NCI-H345 treated with DMSO at 0.1 percent for 48 hours (cell line): ENCODE data around the gene CLIC6.
"Not testable (repeated sequence)": the region's sequence is repeated elsewhere in the genome, so short reads cannot be mapped to it uniquely, and the experiment has no call there.

Experiments
- DNase-seq: peaks from one replicate; lab custom pipeline; 2025; ENCODE audit not compliant: unreplicated experiment; lab: John Stamatoyannopoulos, UW

CLIC6 gene

GRCh38 chr21:34651642-34652041 lies 17.2 kb upstream of the CLIC6 start:
- no peak for DNase-seq

GRCh38 chr21:34653522-34653921 lies 15.3 kb upstream of the CLIC6 start:
- no peak for DNase-seq

GRCh38 chr21:34661848-34662247 lies 6.9 kb upstream of the CLIC6 start:
- no peak for DNase-seq

- no peak for DNase-seq
These were observed 1.0 kb upstream of the CLIC6 start for GRCh38 chr21:34667761-34668160.

- DNase-seq: no peak
These were observed 520 bp downstream of the CLIC6 start for GRCh38 chr21:34669149-34669879.

- not testable (repeated sequence) for DNase-seq
These were observed 1.1 kb downstream of the CLIC6 start for GRCh38 chr21:34669880-34670219.

GRCh38 chr21:34670220-34670961 lies 1.6 kb downstream of the CLIC6 start:
- DNase-seq: no peak

- DNase-seq: no peak
These were observed 2.2 kb downstream of the CLIC6 start for GRCh38 chr21:34670962-34671348.

GRCh38 chr21:34671462-34671861 lies 2.7 kb downstream of the CLIC6 start:
- no peak for DNase-seq

- no peak for DNase-seq
These were observed 3.1 kb downstream of the CLIC6 start for GRCh38 chr21:34671891-34672290.

GRCh38 chr21:34673006-34673405 lies 4.2 kb downstream of the CLIC6 start:
- DNase-seq: no peak

- DNase-seq: no peak
These were observed 5.7 kb downstream of the CLIC6 start for GRCh38 chr21:34674468-34674867.

GRCh38 chr21:34675871-34676270 lies 7.1 kb downstream of the CLIC6 start:
- DNase-seq: peak; percentile 47

- DNase-seq: no peak
These were observed 10.3 kb downstream of the CLIC6 start for GRCh38 chr21:34679051-34679450.

- no peak for DNase-seq
These were observed 15.5 kb downstream of the CLIC6 start for GRCh38 chr21:34684174-34684876.

- DNase-seq: no peak
These were observed 18.3 kb downstream of the CLIC6 start for GRCh38 chr21:34687065-34687464.

- DNase-seq: no peak
These were observed 19.0 kb downstream of the CLIC6 start for GRCh38 chr21:34687745-34688144.

GRCh38 chr21:34688145-34688544 lies 19.4 kb downstream of the CLIC6 start:
- DNase-seq: no peak

- no peak for DNase-seq
These were observed 19.9 kb downstream of the CLIC6 start for GRCh38 chr21:34688715-34689114.

- DNase-seq: peak; percentile 85
These were observed 21.4 kb downstream of the CLIC6 start for GRCh38 chr21:34690041-34690792.

- DNase-seq: no peak
These were observed 22.0 kb downstream of the CLIC6 start for GRCh38 chr21:34690793-34691175.
